ENCODE results near the gene FARP2.

DNA sequence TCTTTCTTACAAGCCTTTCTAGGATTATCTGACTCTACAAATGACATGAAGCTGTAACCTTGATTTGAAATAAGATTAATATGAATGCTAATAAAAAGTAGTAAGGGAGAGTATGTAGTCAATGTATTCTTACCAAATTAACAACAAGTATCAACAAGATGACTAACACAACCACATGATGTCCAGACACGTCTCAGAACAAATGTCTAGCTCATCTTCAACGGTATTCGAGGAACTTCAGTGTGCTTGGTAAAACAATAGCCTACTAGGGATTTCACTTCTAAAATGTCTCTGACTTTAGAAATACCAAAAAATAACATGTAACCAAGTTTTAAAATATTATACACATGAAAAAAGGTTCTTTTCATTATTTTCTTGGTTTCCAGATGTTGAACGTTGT lies 44.0 kb upstream of the FARP2 start:
- no peak for TF ChIP-seq EZH2 (IDR thresholded peaks at IDR 0.05; ENCODE audit: borderline replicate concordance, low read length)
- TF ChIP-seq, protein P1, sequence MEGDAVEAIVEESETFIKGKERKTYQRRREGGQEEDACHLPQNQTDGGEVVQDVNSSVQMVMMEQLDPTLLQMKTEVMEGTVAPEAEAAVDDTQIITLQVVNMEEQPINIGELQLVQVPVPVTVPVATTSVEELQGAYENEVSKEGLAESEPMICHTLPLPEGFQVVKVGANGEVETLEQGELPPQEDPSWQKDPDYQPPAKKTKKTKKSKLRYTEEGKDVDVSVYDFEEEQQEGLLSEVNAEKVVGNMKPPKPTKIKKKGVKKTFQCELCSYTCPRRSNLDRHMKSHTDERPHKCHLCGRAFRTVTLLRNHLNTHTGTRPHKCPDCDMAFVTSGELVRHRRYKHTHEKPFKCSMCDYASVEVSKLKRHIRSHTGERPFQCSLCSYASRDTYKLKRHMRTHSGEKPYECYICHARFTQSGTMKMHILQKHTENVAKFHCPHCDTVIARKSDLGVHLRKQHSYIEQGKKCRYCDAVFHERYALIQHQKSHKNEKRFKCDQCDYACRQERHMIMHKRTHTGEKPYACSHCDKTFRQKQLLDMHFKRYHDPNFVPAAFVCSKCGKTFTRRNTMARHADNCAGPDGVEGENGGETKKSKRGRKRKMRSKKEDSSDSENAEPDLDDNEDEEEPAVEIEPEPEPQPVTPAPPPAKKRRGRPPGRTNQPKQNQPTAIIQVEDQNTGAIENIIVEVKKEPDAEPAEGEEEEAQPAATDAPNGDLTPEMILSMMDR (IDR thresholded peaks at IDR 0.05; ENCODE audit: low read length) = no peak
